ENCODE measurements around the gene DIS3L2. TPM values are rescaled to one million over a fixed set of nuclear protein-coding genes. Genes with fewer than 3 reads are reported as not detected.
"Not testable (repeated sequence)": the region's sequence is repeated elsewhere in the genome, so short reads cannot be mapped to it uniquely, and the experiment has no call there.

The DIS3L2 gene
- total RNA-seq, 1 donor, result 30.7 TPM

GRCh38 chr2:232332940-232333259, 371.4 kb downstream of the DIS3L2 start:
- TF ChIP-seq, protein P1, sequence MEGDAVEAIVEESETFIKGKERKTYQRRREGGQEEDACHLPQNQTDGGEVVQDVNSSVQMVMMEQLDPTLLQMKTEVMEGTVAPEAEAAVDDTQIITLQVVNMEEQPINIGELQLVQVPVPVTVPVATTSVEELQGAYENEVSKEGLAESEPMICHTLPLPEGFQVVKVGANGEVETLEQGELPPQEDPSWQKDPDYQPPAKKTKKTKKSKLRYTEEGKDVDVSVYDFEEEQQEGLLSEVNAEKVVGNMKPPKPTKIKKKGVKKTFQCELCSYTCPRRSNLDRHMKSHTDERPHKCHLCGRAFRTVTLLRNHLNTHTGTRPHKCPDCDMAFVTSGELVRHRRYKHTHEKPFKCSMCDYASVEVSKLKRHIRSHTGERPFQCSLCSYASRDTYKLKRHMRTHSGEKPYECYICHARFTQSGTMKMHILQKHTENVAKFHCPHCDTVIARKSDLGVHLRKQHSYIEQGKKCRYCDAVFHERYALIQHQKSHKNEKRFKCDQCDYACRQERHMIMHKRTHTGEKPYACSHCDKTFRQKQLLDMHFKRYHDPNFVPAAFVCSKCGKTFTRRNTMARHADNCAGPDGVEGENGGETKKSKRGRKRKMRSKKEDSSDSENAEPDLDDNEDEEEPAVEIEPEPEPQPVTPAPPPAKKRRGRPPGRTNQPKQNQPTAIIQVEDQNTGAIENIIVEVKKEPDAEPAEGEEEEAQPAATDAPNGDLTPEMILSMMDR (IDR thresholded peaks at IDR 0.05; ENCODE audit: insufficient read depth, low read depth, low read length), result no peak
- H3K4me3 ChIP-seq (ENCODE audit: low read depth, low read length), result no peak overlapping the region
- no peak for DNase-seq (ENCODE audit: low read depth)

- no peak overlapping the region for H3K4me3 ChIP-seq (ENCODE audit: low read depth, low read length)
- DNase-seq (ENCODE audit: low read depth), result peak; percentile 11
- TF ChIP-seq, protein P1 (IDR thresholded peaks at IDR 0.05; ENCODE audit: insufficient read depth, low read depth, low read length), result peak; percentile 61
Measured at GRCh38 chr2:232333361-232334135, 372.0 kb downstream of the DIS3L2 start.

DNA sequence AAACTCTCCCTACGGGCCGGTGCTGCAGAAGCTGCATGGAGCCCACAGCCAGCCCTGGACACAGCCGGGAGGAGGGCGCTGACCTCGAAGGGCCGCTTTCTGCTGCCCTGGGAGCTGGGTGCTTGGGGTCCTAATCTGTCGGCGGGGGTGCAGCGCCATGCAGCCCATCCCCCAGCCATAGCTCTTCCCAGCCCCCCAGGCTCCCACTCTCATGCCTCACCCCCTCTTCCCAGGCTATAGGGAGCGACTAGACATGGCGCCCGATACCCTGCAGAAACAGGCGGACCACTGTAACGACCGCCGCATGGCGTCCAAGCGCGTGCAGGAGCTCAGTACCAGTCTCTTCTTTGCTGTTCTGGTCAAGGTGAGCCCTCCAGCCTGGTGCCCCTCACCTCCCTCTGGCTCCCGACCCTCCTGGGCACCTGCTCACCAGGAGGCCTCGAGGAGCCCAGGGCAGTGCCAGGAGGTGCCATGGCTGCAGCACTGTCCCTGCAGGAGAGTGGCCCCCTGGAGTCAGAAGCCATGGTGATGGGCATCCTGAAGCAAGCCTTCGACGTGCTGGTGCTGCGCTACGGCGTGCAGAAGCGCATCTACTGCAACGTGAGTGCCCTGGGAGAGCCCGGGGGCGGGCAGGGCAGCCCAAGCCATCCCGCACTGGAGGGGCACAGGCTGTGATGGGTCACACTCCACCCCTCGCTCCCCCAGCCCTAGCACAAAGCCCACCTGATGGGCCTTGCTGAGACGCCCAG, 372.8 kb downstream of the DIS3L2 start:
- H3K4me3 ChIP-seq (ENCODE audit: low read depth, low read length); DNase-seq (ENCODE audit: low read depth): not testable (repeated sequence)

DNA sequence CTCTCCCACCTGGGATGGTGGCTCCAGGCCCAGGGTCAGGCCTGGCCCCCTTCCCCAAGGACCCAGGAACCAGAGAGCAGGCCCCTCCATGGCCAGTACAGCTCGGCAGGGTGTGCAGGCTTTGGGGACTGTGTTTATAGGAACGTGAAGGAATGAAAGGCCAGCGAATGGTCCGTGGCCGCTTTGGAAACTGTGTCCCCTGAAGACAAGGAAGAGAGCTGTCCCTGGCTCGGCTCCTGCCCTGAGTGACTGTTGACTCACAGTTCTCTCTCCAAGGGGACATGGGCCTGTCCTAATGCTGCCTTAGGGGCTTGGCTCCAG, 373.3 kb downstream of the DIS3L2 start:
- not testable (repeated sequence) for DNase-seq (ENCODE audit: low read depth); H3K4me3 ChIP-seq (ENCODE audit: low read depth, low read length)

DNA sequence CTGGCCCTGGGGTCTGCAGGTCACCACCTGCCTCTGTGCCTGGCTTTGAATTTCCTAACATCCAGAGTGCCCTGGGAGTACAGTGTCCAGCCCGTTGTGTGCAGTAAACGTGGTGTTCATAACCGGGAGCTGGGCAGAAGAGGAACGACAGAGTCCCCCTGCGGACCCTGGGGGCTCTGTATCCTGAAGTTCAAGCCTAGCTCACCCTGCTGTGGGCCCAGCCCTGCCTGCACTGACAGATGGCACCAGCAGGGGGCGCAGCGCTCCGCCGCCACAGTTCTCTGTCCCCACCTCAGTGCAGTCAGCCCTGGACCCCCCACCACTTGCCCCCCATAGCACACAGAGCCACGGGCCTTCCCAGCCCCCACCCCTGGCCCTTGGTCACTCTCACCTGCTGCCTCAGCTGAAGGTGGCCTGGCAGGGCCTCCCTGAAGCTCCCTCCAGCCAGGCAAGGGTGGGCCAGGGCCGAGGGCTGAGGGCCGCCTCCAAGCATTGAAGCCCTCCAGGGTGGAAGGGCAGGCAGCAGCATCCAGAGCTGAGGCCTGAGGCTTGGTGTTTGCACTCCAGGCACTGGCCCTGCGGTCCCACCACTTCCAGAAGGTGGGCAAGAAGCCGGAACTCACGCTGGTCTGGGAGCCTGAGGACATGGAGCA, 373.8 kb downstream of the DIS3L2 start:
- TF ChIP-seq, protein P1 (IDR thresholded peaks at IDR 0.05; ENCODE audit: insufficient read depth, low read depth, low read length), result peak; percentile 50
- DNase-seq (ENCODE audit: low read depth); H3K4me3 ChIP-seq (ENCODE audit: low read depth, low read length): not testable (repeated sequence)

DNA sequence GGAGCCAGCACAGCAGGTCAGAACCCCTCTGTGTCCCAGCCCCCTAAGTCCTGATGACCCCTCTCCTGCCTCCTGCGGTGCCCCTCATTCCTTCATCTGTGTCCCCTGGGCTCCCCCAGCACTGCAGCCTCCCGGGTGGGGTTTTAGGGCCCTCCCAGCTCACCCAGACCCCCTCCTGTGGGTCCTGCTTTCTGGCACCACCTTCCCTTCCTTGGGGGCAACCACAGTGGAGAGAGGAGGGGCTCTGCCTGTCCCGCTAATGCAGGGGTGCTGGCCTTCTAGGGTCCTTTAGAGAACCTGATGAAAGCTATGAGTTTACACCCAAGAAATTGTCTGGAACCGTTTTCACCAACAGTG, 374.3 kb downstream of the DIS3L2 start:
- no peak overlapping the region for H3K4me3 ChIP-seq (ENCODE audit: low read depth, low read length)
- TF ChIP-seq, protein P1 (IDR thresholded peaks at IDR 0.05; ENCODE audit: insufficient read depth, low read depth, low read length), result no peak
- DNase-seq (ENCODE audit: low read depth), result no peak

DNA sequence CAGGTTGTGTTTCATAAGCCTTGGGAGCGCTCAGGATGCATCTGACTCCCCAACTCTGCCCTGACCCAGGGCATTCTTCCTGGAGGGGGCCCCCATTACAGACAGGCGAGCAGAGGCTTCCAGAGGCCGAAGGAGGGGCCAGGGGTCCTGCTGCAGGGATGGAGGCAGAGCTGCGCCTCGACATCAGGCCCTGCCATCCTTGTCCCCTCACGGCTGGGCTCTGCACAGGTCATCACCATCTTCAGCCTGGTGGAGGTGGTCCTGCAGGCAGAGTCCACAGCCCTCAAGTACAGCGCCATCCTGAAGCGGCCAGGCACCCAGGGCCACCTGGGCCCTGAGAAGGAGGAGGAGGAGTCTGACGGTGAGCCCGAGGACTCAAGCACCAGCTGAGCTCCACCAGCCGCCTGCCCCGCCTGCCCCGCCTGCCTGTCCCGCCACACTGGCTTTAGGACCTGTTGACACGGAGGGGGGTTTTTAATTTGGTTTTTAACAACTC, 374.8 kb downstream of the DIS3L2 start:
- TF ChIP-seq, protein P1 (IDR thresholded peaks at IDR 0.05; ENCODE audit: insufficient read depth, low read depth, low read length), result no peak
- DNase-seq (ENCODE audit: low read depth), result no peak
- no peak overlapping the region for H3K4me3 ChIP-seq (ENCODE audit: low read depth, low read length)

Data from fibroblast of villous mesenchyme (primary cell).